WTC11 (cell line): Measurements from ENCODE around the gene WNT7A. TPM values are rescaled to one million over a fixed set of nuclear protein-coding genes. Genes with fewer than 3 reads are reported as not detected.

Source experiments
- ATAC-seq: fragments of 200-7000 bp; cut with Tn5 transposase; 2 replicates; pipeline ENCODE4 v1.10.0; 2021; ENCODE audit warnings: mild to moderate bottlenecking, moderate library complexity
- CTCF ChIA-PET: fragments of 300-600 bp; sonication (Branson Sonifier 250); formaldehyde crosslinking; loops from one replicate; lab custom pipeline; 2021; ENCODE audit warnings: antibody characterized with exemption; lab: Charles Lee
- POLR2A ChIA-PET: fragments of 350-600 bp; sonication (Branson Sonifier 250); formaldehyde crosslinking; loops from one replicate; lab custom pipeline; 2021; ENCODE audit warnings: antibody characterized with exemption; lab: Charles Lee
- DNase-seq: peaks from one replicate; pipeline ENCODE4 v3.0.0; 2021; ENCODE audit warnings: low spot score
- H3K27ac Mint-ChIP-seq: 2 replicates; pipeline ENCODE4 v1.8.0; 2021; ENCODE audit warnings: mixed read lengths
- H3K27me3 Mint-ChIP-seq: 2 replicates; pipeline ENCODE4 v1.8.0; 2021; ENCODE audit warnings: low read depth, mild to moderate bottlenecking, moderate library complexity, mixed read lengths
- H3K36me3 Mint-ChIP-seq: 2 replicates; pipeline ENCODE4 v1.8.0; 2021; ENCODE audit warnings: mixed read lengths
- H3K4me1 Mint-ChIP-seq: 2 replicates; pipeline ENCODE4 v1.8.0; 2022; ENCODE audit warnings: mixed read lengths
- H3K4me3 Mint-ChIP-seq: 2 replicates; pipeline ENCODE4 v1.8.0; 2021; ENCODE audit warnings: mild to moderate bottlenecking, moderate library complexity, mixed read lengths
- H3K9me3 Mint-ChIP-seq: 2 replicates; pipeline ENCODE4 v1.8.0; 2021; ENCODE audit warnings: mixed read lengths
- ATF3 ChIP-seq: sonication (generic); formaldehyde crosslinking; conservative IDR thresholded peaks from 2 replicates; pipeline ENCODE4 v1.8.1; 2022; ENCODE audit warnings: mild to moderate bottlenecking, missing genetic modification reagents
- CTCF ChIP-seq: fragments of 200-600 bp; IDR thresholded peaks from 2 replicates; pipeline ENCODE4 v1.8.0; 2022; ENCODE audit warnings: antibody characterized with exemption
- E2F1 ChIP-seq: sonication (generic); formaldehyde crosslinking; IDR thresholded peaks from 2 replicates; pipeline ENCODE4 v1.8.0; 2022; ENCODE audit warnings: mild to moderate bottlenecking, missing genetic modification reagents
- E2F4 ChIP-seq: sonication (generic); formaldehyde crosslinking; IDR thresholded peaks from 2 replicates; pipeline ENCODE4 v1.8.1; 2022; ENCODE audit warnings: low read depth, mild to moderate bottlenecking, moderate library complexity, missing genetic modification reagents, borderline replicate concordance
- FOXK1 ChIP-seq: sonication (generic); formaldehyde crosslinking; IDR thresholded peaks from 2 replicates; pipeline ENCODE4 v1.8.0; 2022; ENCODE audit warnings: mild to moderate bottlenecking, moderate library complexity, missing genetic modification reagents
- GABPB1 ChIP-seq: sonication (generic); formaldehyde crosslinking; IDR thresholded peaks from 2 replicates; pipeline ENCODE4 v1.8.1; 2023; ENCODE audit warnings: mild to moderate bottlenecking, missing genetic modification reagents
- GTF2I ChIP-seq: fragments of 250-450 bp; sonication (Bioruptor Pico); conservative IDR thresholded peaks from 2 replicates; pipeline ENCODE4 v1.4.0; 2021; ENCODE audit warnings: mild to moderate bottlenecking
- HMGA2 ChIP-seq: fragments of 250-450 bp; sonication (Bioruptor Pico); IDR thresholded peaks from 2 replicates; pipeline ENCODE4 v1.4.0; 2021; ENCODE audit warnings: mild to moderate bottlenecking, moderate library complexity
- MXD4 ChIP-seq: fragments of 250-450 bp; sonication (Bioruptor Pico); IDR thresholded peaks from 2 replicates; pipeline ENCODE4 v1.8.0; 2021; ENCODE audit warnings: mild to moderate bottlenecking, moderate library complexity, borderline replicate concordance
- NFYB ChIP-seq: sonication (generic); formaldehyde crosslinking; conservative IDR thresholded peaks from 2 replicates; pipeline ENCODE4 v1.8.0; 2022; ENCODE audit warnings: low read depth, missing genetic modification reagents
- NR3C1 ChIP-seq: sonication (generic); formaldehyde crosslinking; conservative IDR thresholded peaks from 2 replicates; pipeline ENCODE4 v1.8.1; 2023; ENCODE audit warnings: low read depth, mild to moderate bottlenecking, missing genetic modification reagents
- OVOL2 ChIP-seq: fragments of 250-450 bp; sonication (Bioruptor Pico); IDR thresholded peaks from 2 replicates; pipeline ENCODE4 v1.9.0; 2021; ENCODE audit warnings: mild to moderate bottlenecking, borderline replicate concordance
- RELA ChIP-seq: sonication (generic); formaldehyde crosslinking; IDR thresholded peaks from 2 replicates; pipeline ENCODE4 v1.8.1; 2022; ENCODE audit warnings: missing genetic modification reagents, mild to moderate bottlenecking, borderline replicate concordance
- TP53 ChIP-seq: sonication (generic); formaldehyde crosslinking; IDR thresholded peaks from 2 replicates; pipeline ENCODE4 v1.8.1; 2023; ENCODE audit warnings: mild to moderate bottlenecking, missing genetic modification reagents
- USF2 ChIP-seq: sonication (generic); formaldehyde crosslinking; IDR thresholded peaks from 2 replicates; pipeline ENCODE4 v1.8.1; 2023; ENCODE audit warnings: mild to moderate bottlenecking, missing genetic modification reagents, moderate library complexity
- ZBTB21 ChIP-seq: sonication (generic); formaldehyde crosslinking; IDR thresholded peaks from 2 replicates; pipeline ENCODE4 v1.8.1; 2023; ENCODE audit warnings: mild to moderate bottlenecking, missing genetic modification reagents, borderline replicate concordance
- ZNF219 ChIP-seq: sonication (generic); formaldehyde crosslinking; IDR thresholded peaks from 2 replicates; pipeline ENCODE4 v1.8.0; 2023; ENCODE audit warnings: missing genetic modification reagents, mild to moderate bottlenecking, borderline replicate concordance
- ZNF423 ChIP-seq: fragments of 250-450 bp; sonication (Bioruptor Pico); IDR thresholded peaks from 2 replicates; pipeline ENCODE4 v2.1.2; 2022; ENCODE audit warnings: mild to moderate bottlenecking, moderate library complexity
- total RNA-seq: library from RNA; stranded (reverse); gene quantifications from 3 replicates; pipeline ENCODE4 v1.2.3, GENCODE V29; 2021

The WNT7A gene
- total RNA-seq, 1 experiment from 2014 or later, result 0.04 TPM

- no peak overlapping the region for H3K27ac Mint-ChIP-seq
- TF ChIP-seq E2F1 (CRISPR knock-in tag) (no peak), ZNF423 (CRISPR knock-in tag) (0 out of 2 replicates have a peak, but pooled peaks have one; percentile 5), ATF3 (CRISPR knock-in tag) (no peak), FOXK1 (no peak), USF2 (CRISPR knock-in tag) (peak; percentile 29; the same call in 1 of the 2 replicates)
- no peaks in the 10 kb centered on the region for H3K9me3 Mint-ChIP-seq
- H3K36me3 Mint-ChIP-seq, result no peaks in the 10 kb centered on the region
- H3K4me3 Mint-ChIP-seq, result no peak overlapping the region
- DNase-seq (no peak), ATAC-seq (0 out of 2 replicates have a peak, but pooled peaks have one; percentile 35)
- CTCF ChIA-PET, result interaction anchor here (0.8 to 2.1 kb wide), 6 partner anchors 9 to 138 kb away, joined by 3 to 9 read pairs (median 6); partner anchors contain the start of gene WNT7A
- POLR2A ChIA-PET, result no interaction called here
- H3K4me1 Mint-ChIP-seq, result peaks cover 4% of the 10 kb centered on the region
- no peaks in the 10 kb centered on the region for H3K27me3 Mint-ChIP-seq
These were observed 87.1 kb downstream of the WNT7A start for GRCh38 chr3:13792512-13793371.

- TF ChIP-seq OVOL2 (CRISPR knock-in tag), result no peak
- no peak for TF ChIP-seq GABPB1 (CRISPR knock-in tag)
- no peak for TF ChIP-seq USF2 (CRISPR knock-in tag)
- 0 out of 2 replicates have a peak, but pooled peaks have one; percentile 4 for TF ChIP-seq ZNF423 (CRISPR knock-in tag)
- peaks cover 4% of the 10 kb centered on the region for H3K4me1 Mint-ChIP-seq
- H3K4me3 Mint-ChIP-seq, result no peak overlapping the region
- ChIA-PET CTCF (interaction anchor here (1.6 to 2.1 kb wide), 2 partner anchors 8 to 93 kb away, joined by 6 to 7 read pairs; no protein-coding TSS in a partner anchor), POLR2A (no interaction called here)
- no peaks in the 10 kb centered on the region for H3K9me3 Mint-ChIP-seq
- no peak overlapping the region for H3K27ac Mint-ChIP-seq
- ATAC-seq (no peak), DNase-seq (no peak)
- H3K36me3 Mint-ChIP-seq, result no peaks in the 10 kb centered on the region
- H3K27me3 Mint-ChIP-seq, result no peaks in the 10 kb centered on the region
These were observed 87.8 kb downstream of the WNT7A start for GRCh38 chr3:13792051-13792490.

GRCh38 chr3:13791198-13792050 is 88.4 kb downstream of the WNT7A start:
- no peak overlapping the region for H3K4me3 Mint-ChIP-seq
- no peaks in the 10 kb centered on the region for H3K9me3 Mint-ChIP-seq
- no peaks in the 10 kb centered on the region for H3K27me3 Mint-ChIP-seq
- no peak overlapping the region for H3K27ac Mint-ChIP-seq
- H3K36me3 Mint-ChIP-seq, result no peaks in the 10 kb centered on the region
- DNase-seq (no peak), ATAC-seq (no peak)
- H3K4me1 Mint-ChIP-seq, result peaks cover 7% of the 10 kb centered on the region
- CTCF ChIA-PET, result interaction anchor here (2.1 kb wide), 1 partner anchor 94 kb away, joined by 7 read pairs; no protein-coding TSS in a partner anchor
- POLR2A ChIA-PET, result no interaction called here
- TF ChIP-seq TP53 (CRISPR knock-in tag) (no peak), ZNF219 (CRISPR knock-in tag) (no peak), E2F4 (CRISPR knock-in tag) (no peak), E2F1 (CRISPR knock-in tag) (no peak), RELA (no peak), HMGA2 (CRISPR knock-in tag) (no peak), GTF2I (CRISPR knock-in tag) (no peak), ZBTB21 (CRISPR knock-in tag) (no peak), CTCF (no peak), NFYB (CRISPR knock-in tag) (no peak), MXD4 (no peak), NR3C1 (no peak)
